Renal pelvis (tissue), 4 donors: Measurements from ENCODE around the gene MRPL55. TPM values are rescaled to one million over a fixed set of nuclear protein-coding genes. Genes with fewer than 3 reads are reported as not detected.

Source experiments
- DNase-seq: peaks from one replicate; pipeline ENCODE4 v3.0.0-alpha.2; 2013
- polyA plus RNA-seq, 3 donors: library from polyadenylated mRNA; unstranded; fragments of 120-200 nt; gene quantifications; one replicate each; pipeline ENCODE4 v1.2.1, GENCODE V29; 2013; ENCODE audit not compliant: insufficient read length in 3 of 3

The MRPL55 gene
- polyA plus RNA-seq, 3 donors, result 48.5 to 55.6 (median 54.4) TPM

- DNase-seq, result no peak
Observed at GRCh38 chr1:228093050-228093906, 15.8 kb downstream of the MRPL55 start.

- DNase-seq, result no peak
Observed at GRCh38 chr1:228092342-228093049, 16.6 kb downstream of the MRPL55 start.

DNA sequence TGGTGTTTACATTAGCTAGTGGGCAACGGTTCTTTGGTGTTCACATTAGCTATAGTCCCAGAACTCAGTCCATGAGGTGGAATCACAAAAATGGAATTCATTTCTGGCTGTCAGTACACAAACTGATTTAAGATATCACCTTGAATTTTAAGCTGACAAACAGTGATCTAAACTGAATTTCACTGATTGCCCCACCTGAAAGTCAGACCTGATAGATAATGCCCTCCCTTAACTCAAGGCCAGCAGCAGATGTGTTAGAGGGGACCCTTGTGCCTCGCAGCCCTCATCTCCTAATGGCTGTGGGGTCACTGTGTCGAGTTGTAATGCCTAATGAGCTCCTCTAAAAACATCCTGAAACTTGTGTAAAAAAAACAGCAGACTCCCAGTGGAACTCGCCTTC is 18.0 kb downstream of the MRPL55 start:
- DNase-seq, result no peak

DNA sequence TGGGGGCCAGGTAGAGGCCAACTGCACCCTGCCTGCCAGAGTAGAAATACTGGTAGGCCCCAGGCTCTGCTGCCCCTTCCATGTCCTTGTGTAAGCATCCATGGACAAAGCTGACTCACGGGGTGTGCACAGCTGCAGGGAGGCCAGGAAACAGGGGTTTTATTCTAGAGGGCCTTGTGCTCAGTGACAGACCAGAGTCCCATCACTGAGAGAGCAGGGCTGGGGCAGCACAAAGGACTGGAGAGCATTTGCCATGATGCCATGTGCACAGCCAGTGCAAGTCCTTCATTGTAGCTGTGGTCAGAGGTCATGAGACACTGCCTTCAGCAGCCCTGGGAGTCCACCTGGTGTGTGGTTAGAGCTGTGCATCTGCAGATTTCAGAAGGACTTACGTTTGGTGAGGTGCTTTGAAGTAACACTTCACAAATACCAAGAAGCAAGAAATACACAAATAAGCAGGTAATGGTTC is 18.5 kb downstream of the MRPL55 start:
- DNase-seq, result no peak

DNA sequence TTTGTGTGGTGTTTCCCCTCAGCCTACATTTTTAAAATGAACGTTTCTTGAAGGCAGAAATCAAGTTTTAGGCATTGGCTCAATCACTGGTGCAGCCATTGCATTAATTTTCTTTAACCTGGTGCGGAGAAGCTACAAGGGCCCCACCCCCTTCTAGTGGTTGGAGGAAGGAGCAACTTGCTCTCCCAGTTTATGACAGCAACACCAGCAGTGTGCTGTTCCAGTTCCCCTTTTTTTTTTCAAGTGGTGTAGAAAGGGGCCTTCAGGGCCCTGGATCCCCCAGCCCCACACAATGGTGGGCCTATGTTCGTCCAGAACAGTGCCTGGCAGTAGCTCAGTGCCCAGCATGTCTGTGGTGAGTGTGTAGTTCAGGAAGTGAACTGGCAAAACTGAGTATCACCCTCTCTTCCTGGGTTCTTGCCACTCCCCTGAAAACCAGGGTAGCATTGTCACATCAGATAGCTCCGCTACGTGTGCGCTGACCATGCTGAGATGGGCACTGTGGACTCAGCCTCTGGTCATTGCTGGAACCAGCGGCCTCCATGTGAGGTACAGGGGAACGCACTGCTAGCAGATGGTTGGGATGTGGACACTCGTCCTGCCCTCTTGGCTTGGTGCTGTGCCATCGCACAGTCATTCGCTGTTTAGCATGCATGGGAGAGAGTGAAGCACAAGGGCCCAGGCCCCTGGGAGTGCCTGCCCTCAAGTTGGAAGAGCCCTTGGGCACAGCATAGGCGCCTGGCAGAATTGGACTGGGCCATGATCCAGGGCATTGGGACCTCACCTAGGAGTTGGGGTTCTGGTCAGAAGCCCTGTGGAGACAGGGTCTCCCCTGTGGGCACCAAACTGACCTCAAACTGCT is 19.3 kb downstream of the MRPL55 start:
- DNase-seq, result no peak

DNA sequence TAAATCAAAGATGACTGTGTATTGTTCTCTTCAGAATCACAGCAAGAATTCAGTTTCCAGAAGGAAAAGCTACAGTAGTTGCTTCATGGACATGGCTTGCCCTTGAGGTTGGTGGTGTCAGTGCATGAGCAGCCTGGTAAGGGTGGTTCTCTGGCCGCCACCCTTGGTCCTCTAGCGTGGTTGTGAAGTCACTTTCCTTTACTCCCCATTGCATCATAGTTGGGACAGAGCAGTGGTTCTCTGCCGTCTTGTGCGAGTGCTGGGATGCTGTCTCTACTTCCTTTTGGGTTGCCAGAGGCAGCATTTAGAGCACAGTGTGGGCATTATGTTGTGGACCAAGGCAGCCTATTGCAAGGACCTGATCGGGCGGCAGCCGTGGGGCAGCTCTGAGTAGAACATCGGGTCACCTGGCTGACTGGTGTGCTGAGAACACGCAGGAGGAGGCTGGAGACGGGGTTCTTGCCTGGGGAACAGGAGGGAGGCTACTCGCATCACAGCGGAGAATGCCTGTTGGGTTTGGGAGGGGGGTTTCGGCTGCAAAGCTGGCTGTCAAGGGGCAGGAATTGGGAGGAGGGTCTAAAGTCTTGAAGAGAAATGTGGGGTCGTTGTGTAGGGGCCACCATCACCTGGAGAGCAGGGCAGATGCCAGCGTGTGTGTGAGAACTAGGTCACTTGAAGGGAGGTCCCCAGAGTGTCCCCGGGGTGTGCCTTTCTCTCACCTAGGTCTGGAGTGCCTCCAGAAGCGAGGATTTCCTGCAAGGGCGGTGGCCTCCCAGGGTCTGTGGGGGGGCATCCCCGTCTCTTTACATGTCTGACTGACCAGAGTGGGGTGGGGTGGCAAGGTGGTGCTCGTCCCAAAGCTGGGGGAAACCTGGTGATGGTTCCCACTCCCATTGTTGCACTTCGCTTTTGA is 20.3 kb downstream of the MRPL55 start:
- no peak for DNase-seq

DNA sequence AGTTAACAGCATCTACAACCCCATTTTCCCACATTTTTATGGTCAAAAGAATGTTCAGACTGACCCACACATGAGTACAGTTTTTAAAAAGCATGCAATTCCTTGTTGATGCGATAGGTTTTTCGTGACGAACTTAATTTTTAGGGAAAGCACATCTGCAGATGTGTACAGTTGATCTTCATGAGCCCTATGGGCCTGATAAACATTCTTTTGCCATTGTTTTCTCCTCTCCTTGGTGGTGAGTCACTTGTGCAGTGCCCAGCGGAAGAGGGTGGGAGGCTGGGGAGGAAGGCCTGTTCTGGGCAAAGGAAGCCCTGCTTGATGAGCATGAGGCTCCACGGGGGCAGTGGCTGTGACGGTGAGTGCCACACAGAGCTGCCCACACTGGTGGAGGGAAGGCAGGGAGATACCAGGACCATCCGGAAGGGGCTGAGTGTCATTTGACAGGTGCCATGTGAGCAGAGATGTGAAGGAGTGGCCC is 21.3 kb downstream of the MRPL55 start:
- DNase-seq, result no peak

DNA sequence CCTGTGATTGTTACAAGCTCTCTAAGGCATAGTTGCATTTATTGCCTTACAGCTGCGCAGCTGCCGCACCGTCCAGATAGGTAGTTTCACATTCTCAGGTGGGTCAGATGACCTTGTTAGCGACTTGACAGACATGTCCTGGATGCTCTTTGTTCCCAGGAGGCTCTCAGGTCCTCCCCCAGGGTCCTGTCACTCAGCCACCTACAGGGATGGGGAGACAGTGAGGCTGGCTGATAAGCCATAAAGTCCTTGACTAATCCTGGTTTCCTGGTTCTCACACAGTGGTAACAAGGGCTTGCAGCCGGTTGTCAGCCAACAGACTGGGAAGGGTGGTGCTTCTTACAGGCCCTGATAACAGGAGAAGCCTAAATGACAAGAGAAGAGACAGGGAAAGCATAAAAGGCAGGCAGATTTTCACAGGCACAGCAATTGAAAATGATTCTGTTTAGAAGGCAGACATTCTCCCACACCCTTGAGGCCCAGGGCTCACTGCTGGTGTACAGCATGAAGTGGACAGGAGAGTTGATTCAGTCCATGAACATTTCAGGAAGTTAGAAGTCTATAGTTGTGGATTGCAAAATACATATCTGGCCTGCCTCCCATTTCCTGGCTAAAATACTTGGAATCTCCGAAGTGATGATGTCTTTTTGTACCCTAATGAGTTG is 23.7 kb downstream of the MRPL55 start:
- no peak for DNase-seq

DNA sequence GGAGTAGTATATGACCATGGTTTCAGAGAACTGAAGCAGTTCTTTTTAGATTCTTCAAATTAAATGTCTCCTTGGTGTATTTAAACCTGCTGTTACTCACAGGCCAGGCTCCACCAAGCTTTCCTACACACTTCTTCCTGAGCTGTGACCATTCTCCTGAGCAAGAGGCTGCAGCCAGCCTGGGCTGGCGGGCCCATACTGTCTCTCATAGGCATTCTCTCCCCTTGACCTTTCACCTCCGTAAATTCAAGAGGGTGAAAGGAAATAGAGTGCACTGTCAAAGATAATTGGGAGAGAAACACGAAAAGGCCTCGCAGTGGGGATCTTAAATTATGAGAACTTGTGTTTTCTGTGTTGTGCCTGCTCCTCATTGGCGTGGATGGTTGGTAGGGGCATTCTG is 24.3 kb downstream of the MRPL55 start:
- DNase-seq, result no peak

GRCh38 chr1:228084325-228084724 is 24.8 kb downstream of the MRPL55 start:
- DNase-seq, result no peak

DNA sequence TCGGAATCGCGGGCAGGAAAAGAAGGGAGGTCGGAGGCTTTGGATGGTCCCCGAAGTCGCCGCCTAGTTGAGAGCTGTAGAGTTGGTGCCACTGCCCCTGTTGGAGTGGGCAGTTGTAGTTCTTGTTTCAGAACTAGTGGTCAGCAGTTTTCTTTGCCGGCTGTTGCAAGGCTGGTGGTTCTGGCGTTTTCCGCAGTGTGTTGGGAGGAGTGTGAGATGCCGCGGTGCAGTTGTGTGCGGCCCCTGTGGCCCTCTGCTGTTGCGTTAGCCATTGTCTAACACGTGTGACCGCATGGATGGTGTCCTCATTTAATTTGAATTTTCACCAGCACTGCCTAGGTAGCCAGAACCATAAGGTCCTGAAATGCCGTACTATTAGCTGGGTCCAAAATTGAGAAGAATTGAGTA is 25.2 kb downstream of the MRPL55 start:
- no peak for DNase-seq

- DNase-seq, result no peak
Observed at GRCh38 chr1:228082918-228083870, 25.9 kb downstream of the MRPL55 start.

DNA sequence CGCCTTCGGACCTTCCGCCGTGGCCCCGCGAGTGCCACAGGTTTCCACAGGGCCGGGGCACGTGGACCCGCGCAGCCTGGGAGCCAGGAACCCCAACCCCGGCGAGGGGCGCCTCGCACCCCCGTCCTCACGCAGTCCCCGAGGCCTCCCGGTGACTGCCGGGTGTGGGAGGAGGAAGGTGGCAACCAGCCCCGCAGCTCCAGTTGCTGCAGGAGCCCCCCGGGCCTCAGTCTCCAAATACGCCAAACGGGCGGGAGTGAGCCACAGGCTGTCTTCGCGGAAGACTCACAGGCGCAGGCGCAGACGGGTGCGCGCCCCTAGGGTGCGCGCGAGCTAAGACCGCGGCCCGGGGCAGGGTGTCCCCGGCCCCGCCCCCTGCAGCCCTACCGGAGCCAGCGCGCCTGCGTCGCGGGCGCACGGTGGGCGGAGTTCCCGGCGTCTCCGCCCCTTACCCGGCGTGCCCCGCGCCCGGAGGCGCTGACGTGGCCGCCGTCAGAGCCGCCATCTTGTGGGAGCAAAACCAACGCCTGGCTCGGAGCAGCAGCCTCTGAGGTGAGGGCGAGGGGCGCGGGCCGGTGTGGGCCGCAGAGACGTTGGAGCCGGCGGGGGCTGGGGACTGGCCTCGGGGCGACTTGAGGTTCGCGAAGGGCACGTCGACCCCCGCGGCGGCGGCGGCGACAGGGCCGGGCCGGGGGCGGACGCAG is 26.7 kb downstream of the MRPL55 start, which contains the start of gene ARF1:
TSS of gene ARF1 (plus strand) at position 495 of the 704 bp plus-strand sequence. CDS start 14,407 bp downstream, outside the sequence.
- peak; percentile 91 for DNase-seq

- no peak for DNase-seq
Observed at GRCh38 chr1:228081578-228082213, 27.4 kb downstream of the MRPL55 start.

GRCh38 chr1:228081144-228081543 is 28.0 kb downstream of the MRPL55 start:
- DNase-seq, result no peak

DNA sequence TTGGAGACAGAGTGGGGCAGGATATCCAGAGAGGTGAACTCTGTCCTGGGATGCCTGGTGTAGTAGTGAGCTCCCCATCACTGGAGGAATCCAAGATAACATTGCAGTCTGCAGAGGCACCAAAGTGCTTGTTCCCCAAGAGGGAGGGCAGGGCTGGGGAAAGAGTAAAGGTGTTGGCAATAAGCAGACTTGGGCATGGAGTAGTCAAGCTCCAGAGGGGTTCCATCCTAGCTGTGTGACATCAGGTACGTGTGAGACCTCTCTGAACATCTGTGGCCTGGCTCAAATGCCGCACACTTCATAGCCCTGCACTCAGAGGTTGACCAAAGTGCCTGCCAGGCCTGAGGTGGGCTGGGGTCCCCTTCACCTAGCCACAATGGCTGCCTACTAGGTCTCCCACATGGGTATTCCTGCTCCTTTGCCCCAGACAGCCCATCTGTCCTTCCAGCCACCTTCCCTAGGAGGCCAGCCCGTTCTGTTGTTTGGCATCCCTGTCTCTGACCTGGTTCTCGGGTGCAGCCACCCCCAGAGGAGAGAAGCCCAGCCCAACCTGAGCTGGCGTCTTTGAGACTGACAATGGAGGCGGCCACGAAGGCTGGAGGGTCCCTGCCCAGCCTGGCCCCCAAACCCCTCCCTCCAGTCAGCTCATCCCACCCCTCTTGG is 29.4 kb downstream of the MRPL55 start:
- DNase-seq, result no peak

- DNase-seq, result no peak
Observed at GRCh38 chr1:228079013-228079412, 30.1 kb downstream of the MRPL55 start.
